Measurements from ENCODE around the gene OR4F6. TPM values are rescaled to one million over a fixed set of nuclear protein-coding genes. Genes with fewer than 3 reads are reported as not detected.

Gene OR4F6
- total and polyA plus RNA-seq, 2 experiments from 2014 or later = not detected

GRCh38 chr15:101805605-101806345, 2.5 kb downstream of the OR4F6 start:
- no peaks in the 10 kb centered on the region for H3K9me3 ChIP-seq (ENCODE audit: low read depth)
- H3K4me1 ChIP-seq (ENCODE audit: low read depth) = no peaks in the 10 kb centered on the region
- H3K4me3 ChIP-seq = no peak overlapping the region
- H3K36me3 ChIP-seq = no peaks in the 10 kb centered on the region
- TF ChIP-seq, protein P1, sequence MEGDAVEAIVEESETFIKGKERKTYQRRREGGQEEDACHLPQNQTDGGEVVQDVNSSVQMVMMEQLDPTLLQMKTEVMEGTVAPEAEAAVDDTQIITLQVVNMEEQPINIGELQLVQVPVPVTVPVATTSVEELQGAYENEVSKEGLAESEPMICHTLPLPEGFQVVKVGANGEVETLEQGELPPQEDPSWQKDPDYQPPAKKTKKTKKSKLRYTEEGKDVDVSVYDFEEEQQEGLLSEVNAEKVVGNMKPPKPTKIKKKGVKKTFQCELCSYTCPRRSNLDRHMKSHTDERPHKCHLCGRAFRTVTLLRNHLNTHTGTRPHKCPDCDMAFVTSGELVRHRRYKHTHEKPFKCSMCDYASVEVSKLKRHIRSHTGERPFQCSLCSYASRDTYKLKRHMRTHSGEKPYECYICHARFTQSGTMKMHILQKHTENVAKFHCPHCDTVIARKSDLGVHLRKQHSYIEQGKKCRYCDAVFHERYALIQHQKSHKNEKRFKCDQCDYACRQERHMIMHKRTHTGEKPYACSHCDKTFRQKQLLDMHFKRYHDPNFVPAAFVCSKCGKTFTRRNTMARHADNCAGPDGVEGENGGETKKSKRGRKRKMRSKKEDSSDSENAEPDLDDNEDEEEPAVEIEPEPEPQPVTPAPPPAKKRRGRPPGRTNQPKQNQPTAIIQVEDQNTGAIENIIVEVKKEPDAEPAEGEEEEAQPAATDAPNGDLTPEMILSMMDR (IDR thresholded peaks at IDR 0.05; ENCODE audit: low read depth, low read length) = no peak
- H3K27me3 ChIP-seq = no peaks in the 10 kb centered on the region
- DNase-seq (ENCODE audit: low read depth in 1 of 2, low spot score in 1 of 2) = no peak
- no peak overlapping the region for H3K27ac ChIP-seq

GRCh38 chr15:101807345-101807945, 4.1 kb downstream of the OR4F6 start:
- TF ChIP-seq, protein P1 (IDR thresholded peaks at IDR 0.05; ENCODE audit: low read depth, low read length) = no peak
- Histone ChIP-seq H3K4me1 (ENCODE audit: low read depth) (no peaks in the 10 kb centered on the region), H3K9me3 (ENCODE audit: low read depth) (no peaks in the 10 kb centered on the region), H3K36me3 (no peaks in the 10 kb centered on the region), H3K4me3 (no peak overlapping the region), H3K27ac (no peak overlapping the region), H3K27me3 (no peaks in the 10 kb centered on the region)
- no peak for DNase-seq (ENCODE audit: low read depth in 1 of 2, low spot score in 1 of 2)

DNA sequence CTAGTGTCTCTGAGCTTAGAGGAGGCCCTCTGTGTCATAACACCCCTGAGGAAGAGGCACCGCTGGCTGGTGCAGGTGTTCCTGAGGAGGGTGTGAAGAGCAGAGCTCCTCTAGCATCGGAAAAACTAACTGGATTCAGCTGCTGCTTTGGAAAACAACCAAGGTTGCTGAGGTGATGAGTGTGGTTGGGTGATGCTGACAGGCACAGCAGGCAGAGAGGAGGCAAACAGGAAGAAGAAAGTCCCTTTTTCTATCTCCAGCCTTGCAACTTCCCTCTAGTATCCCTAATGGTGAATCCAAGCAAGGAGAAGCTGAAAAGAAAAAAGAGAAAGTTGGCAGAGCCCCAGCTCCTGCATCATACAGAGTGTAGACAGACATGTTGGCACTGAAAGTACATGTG, 4.9 kb downstream of the OR4F6 start:
- H3K4me1 ChIP-seq (ENCODE audit: low read depth) = no peaks in the 10 kb centered on the region
- no peak overlapping the region for H3K27ac ChIP-seq
- TF ChIP-seq, protein P1 (IDR thresholded peaks at IDR 0.05; ENCODE audit: low read depth, low read length) = no peak
- H3K36me3 ChIP-seq = no peaks in the 10 kb centered on the region
- H3K9me3 ChIP-seq (ENCODE audit: low read depth) = no peaks in the 10 kb centered on the region
- DNase-seq (ENCODE audit: low read depth in 1 of 2, low spot score in 1 of 2) = no peak
- H3K27me3 ChIP-seq = no peaks in the 10 kb centered on the region
- no peak overlapping the region for H3K4me3 ChIP-seq

DNA sequence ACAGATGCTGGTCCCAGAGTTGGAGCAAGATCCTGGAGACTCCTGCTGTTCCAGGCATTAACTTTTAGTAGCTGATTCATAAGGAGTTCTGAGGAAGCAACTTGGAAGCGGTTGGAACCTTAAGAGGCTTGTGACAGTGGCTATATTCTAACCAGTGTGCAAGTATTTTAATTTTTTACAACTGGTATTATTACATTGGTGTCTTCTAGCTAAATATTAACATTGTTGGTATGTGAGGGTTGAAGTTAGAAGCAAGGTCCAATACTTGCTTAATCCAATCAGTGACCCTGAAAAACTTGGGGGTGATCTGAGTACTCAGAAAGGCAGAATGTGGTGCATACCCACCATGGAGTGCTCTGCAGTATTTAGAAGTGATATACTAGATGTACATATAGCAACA, 7.1 kb downstream of the OR4F6 start:
- no peak for DNase-seq (ENCODE audit: low read depth in 1 of 2, low spot score in 1 of 2)
- H3K4me1 ChIP-seq (ENCODE audit: low read depth) = no peaks in the 10 kb centered on the region
- H3K27ac ChIP-seq = no peak overlapping the region
- no peaks in the 10 kb centered on the region for H3K27me3 ChIP-seq
- TF ChIP-seq, protein P1 (IDR thresholded peaks at IDR 0.05; ENCODE audit: low read depth, low read length) = no peak
- no peak overlapping the region for H3K4me3 ChIP-seq
- no peaks in the 10 kb centered on the region for H3K36me3 ChIP-seq
- no peaks in the 10 kb centered on the region for H3K9me3 ChIP-seq (ENCODE audit: low read depth)

DNA sequence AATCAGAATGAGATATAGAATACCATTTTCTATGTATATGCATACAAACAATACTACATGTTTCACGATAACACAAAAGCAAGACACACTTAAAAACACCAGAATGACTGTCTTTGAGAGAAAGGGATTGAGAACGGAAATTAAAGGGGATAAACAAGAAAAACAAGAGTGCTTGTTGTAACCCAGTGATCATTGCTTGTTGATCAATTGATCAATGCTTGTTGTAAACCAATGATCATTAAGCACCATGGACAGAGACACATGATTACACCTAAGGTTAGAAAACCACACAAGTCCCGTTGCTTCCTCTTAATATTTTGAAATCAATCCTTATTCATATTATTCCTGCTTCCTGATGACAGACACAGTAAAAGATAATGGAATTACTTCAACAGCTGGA, 7.6 kb downstream of the OR4F6 start:
- peaks cover under 1% of the 10 kb centered on the region for H3K27me3 ChIP-seq
- DNase-seq (ENCODE audit: low read depth in 1 of 2, low spot score in 1 of 2) = peak in 1 of 2 donors; percentile 38
- H3K4me1 ChIP-seq (ENCODE audit: low read depth) = no peaks in the 10 kb centered on the region
- H3K36me3 ChIP-seq = no peaks in the 10 kb centered on the region
- TF ChIP-seq, protein P1 (IDR thresholded peaks at IDR 0.05; ENCODE audit: low read depth, low read length) = no peak
- H3K4me3 ChIP-seq = no peak overlapping the region
- H3K9me3 ChIP-seq (ENCODE audit: low read depth) = no peaks in the 10 kb centered on the region
- no peak overlapping the region for H3K27ac ChIP-seq

Data from cardiac muscle cell (in vitro differentiated cells and primary cell).